GM18507 (cell line): ENCODE results near the gene GALNT17.

ENCODE experiments used
- DNase-seq: peaks from one replicate; pipeline ENCODE4 v3.0.0; 2011; ENCODE audit warnings: low read depth; ENCODE audit not compliant: insufficient read length; ENCODE audit errors: extremely low spot score
- FAIRE-seq: peaks from 2 replicates; lab custom pipeline; 2011; peaks lifted over from hg19 to GRCh38; lab: Jason Lieb, UNC

Gene GALNT17

DNA sequence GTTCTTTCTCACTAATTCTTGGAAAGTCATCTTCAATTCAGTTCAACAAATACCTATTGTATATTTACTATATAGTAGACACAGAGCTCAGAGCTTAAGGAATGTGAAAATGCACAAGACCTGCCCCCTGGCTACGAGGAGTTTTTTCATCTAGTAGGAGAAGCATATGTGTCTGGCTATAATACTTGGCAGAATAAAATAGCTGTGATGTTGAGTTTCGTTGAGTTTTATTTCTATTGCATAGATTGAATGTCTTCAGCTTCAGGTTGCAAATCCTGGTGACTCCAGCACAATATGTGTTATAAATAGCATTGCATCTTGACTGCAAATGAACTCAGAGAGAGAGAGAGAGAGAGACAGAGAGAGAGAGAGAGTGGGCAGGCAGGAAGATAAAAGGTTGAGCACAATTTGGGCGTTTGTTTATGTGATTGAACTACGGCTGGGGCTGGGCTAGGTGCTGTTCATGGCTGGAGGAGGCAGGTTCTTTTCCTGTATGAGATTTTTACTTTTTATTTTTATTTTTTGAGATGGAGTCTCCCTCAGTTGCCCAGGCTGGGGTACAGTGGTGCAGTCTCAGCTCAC lies 229.6 kb downstream of the GALNT17 start:
- no peak for FAIRE-seq
- DNase-seq: no peak

DNA sequence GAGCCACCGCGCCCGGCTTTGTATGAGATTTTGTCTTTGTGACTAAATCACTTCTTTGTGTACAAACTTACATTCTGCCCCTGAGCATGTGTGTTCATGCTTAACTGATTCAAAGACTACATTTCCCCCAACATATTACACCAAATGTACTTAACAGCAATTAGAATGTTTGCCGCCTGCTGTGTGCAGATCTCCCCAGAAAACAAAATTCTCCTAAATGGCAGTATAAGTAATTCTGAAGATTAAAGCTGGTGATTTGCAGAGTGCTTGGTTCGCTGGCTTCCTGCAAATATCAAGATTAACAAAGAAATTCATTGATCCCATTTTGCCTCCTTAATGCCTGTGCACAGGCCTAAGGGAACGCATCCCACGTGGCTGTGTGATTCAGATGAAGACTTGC lies 230.3 kb downstream of the GALNT17 start:
- DNase-seq (no peak), FAIRE-seq (no peak)

DNA sequence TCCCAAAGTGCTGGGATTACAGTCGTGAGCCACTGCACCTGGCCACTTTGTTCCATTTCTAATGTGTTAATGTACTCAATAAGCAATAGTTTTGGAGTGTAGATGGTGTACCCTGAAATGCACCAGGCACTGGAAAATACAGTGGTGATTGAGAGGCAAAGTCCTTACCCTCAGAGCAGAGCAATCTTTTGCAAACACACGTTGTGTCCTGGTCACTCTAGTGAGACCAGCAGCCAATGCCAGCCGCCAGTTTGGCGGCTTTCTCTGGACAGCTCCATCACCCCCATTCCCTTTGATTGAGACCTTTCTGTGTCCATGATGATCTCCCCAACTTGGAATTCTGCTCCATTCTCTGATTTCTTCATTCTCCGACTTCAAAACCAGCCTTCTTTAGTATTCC lies 231.3 kb downstream of the GALNT17 start:
- FAIRE-seq (no peak), DNase-seq (no peak)

DNA sequence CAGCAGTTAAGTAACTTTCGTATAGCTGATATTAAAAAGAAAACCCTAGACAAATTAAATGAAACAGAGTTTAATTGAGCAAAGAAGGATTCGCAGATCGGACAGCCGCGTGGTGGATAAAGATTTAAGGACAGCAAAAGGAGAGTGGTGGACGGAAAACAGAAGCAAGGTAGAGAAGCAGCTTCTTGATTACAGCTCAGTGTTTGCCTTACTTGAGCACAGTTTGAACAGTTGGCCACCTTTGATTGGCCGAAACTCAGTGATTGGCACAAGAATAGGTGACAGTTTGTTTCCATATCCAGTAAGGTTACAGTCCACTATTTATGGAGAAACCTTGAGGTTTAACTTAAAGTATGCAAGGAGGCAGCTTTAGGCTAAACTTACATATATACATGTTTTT lies 231.7 kb downstream of the GALNT17 start:
- DNase-seq (no peak), FAIRE-seq (no peak)

DNA sequence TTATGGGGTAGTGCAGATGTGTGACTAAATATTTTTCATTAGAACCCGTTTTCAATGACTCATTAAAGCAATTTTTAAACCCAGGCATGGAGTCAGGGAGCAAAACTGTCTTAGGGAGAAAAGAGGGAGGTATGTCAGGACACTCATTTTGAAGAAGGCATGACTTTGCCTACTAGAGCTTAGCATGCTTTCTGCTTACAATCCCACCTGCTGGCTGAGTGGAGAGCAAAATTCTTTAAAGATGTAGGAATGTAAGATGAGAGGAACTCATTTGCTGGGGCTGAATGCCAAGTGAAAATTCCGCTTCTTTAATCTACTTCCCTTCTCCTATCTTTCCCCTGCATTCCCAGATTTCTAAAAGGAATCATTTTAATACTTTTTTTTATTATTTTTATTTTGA lies 232.6 kb downstream of the GALNT17 start:
- DNase-seq: no peak
- FAIRE-seq: no peak

DNA sequence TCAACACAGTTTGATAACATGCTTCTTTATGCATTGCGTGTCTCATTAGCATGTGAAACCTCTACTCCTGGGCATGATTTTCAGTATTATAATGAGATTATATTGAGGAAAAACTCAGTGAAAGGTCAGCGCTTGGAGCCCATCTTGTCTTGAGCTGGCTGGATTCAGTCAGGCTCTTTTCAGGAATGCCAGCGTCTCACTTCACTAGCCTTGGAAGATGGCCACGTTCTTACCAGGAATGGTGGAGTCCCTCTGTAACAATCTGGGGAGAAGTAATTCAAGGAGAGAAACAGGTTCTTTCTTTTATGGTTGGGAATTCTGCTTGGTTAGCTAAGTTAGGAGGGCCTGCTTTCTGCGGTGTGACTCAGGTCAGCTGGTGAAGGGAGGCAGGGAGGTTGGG lies 241.0 kb downstream of the GALNT17 start:
- no peak for FAIRE-seq
- DNase-seq: no peak

DNA sequence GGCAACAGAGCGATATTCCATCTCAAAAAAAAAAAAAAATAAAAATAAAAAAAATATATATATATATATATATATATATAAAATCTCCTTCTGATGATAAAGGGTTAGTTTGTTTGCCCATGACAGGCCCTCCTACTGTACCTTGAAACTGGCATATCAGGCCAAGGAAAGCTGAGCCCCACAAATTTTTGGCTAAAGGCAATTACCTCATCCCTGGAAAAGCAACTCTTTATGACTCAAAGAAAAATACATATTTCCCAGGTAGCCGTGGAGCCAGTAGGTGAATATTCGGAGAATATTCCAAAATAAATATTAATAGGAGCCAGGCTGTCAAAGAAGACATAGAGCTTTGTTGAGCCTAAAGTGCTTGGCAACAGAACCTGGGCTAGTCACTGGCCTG lies 245.1 kb downstream of the GALNT17 start:
- DNase-seq (no peak), FAIRE-seq (no peak)

DNA sequence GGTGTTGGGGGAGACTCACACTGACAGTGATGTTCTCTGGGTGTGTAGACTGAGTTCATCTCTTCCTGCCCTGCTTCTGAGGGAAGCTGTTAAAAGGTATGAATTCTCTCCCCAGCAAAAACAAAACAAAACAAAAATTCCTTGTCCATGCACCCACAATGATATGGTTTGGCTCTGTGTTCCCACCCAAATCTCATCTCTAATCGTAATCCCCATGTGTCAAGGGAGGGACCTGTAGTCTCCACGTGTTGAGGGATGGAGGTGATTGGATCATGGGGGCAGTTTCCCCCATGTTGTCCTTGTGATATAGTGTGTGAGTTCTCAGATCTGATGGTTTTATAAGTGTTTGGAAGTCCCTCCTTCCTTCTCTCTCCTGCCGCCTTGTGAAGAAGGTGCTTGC lies 245.5 kb downstream of the GALNT17 start:
- FAIRE-seq (no peak), DNase-seq (no peak)

DNA sequence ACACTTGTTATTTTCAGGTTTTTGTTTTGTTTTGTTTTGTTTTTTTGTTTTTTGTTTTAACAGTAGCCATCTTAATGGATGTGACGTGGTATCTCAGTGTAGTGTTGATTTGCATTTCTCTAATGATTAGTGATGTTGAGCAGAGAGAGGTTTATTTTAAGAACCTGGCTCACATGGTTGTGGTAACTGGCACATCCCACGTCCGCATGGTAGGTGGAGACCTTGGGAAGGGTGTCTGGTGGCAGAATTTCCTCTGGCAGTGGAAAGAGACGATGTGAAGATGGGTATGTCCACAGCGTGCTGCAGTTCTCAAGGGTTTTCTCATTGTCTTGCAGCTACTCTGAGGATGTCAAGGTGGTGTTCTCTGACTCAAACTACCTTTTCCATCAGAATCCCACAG lies 252.2 kb downstream of the GALNT17 start:
- no peak for FAIRE-seq
- no peak for DNase-seq

DNA sequence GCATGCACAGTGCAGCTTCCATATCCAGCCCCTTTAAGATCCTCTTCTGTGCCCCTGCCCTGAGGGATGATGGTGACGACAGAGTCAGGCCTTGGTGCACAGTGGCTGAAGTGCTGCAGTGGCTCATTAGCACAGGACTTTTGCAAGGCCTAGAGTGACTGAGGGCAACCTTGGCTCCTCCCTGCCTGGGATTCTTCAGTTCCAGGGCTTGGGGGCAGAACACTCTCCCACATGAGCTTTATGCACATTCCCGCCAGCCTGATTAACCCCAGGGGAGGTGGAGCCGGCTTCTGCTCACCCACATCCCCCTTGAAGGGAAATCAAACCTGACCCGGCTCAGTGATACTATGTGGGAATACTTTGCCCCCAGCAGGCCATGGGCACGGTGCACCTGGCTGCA lies 253.4 kb downstream of the GALNT17 start:
- FAIRE-seq: no peak
- DNase-seq: no peak

DNA sequence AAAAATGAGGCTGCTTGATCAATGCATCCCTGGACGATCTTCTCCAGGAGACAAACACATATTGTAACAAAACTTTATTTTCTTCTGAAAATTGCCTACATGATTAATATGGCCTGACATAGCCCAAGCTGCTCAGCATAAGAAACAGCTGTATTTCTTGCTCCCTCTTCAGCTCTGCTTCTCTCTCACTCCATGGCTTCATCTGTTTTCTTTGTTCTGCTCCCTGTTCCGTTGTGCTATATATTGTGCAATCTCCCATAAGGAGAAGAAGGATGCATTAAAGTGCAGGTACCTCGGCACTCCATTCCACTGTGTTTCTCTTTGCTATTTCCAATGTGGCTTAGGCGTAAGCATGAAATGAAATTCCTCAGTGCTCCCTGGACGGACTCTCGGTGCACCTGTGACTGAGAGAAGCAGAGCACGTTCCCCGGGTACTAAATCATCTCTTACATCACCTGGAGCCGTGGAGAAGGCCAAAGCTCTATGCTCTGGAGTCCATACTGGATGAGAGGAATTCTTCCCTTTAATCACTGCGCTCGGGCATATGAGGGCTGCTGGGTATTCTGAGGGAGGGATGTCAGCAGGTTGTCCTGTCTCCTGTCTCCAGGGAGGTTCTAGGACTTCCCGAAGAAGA lies 254.3 kb downstream of the GALNT17 start:
- no peak for DNase-seq
- no peak for FAIRE-seq

DNA sequence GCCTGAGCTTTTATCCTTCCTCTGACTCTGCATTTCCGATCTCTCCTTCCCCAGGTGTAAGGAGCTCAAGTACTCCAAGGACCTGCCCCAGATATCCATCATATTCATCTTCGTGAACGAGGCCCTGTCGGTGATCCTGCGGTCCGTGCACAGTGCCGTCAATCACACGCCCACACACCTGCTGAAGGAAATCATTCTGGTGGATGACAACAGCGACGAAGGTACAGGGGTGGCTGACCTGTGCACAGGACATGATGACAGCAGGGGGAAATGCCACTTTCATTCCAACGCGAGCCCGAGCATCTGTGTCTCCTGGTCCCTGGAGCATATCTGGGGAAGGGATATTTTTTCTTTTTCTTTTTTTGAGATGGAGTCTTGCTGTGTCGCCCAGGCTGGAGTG lies 256.2 kb downstream of the GALNT17 start:
- FAIRE-seq (no peak), DNase-seq (no peak)

DNA sequence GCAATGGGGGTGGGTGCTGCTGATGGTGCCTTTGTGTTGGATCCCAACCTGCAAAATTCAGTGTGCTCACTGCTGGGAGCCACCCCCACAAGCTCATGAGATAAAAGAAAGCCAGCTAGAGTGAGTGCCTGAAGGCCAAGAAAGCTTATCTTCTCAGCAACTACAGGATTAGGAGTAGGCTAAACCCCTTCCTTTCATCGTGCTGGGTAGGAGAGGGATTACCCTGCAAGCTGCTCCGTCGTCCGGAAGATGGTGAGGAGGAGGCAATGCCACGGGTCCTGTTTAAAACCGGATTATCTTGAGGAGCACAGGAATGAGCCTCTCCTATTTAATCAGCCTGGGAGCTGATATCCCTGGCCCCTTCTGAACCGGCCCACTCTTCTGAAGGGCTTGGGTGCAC lies 258.0 kb downstream of the GALNT17 start:
- DNase-seq (no peak), FAIRE-seq (no peak)

DNA sequence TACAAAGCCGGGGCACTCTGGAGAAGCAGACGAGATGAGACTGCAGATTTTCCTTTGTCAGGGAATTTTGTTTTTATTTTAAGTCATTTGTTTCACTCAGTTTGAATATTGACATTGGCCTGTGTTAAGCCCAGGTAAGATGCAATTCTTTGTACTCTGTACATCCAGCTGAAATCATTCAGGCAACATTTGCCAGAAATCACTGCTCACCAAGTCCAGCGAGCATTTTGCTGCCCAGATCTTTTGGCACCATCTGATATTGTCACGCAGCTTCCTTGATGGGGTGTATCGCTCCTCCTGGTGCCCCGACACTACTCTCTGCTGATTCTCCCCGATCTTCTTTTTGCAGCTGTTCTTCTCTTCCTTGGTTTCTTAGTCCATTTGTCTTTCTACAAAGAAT lies 261.7 kb downstream of the GALNT17 start:
- DNase-seq (no peak), FAIRE-seq (no peak)

DNA sequence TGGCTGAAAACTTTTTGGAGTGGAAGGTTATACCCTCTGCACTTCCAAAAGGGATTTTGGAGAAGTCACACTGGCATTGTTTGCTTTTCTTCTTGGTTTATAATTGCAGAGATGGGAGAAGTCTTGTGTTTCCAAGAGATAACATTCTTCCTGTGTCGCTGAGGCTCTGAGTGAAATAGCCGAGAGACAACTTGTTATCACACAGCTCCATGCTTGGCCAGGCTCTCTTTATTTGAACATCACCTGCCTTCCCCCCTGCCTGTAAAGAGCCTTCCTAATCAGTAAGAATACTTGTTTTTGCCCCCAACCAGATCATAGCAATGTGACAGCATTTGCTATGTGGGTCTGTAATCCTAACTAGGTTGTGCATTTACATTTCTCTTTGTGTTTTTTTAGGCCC lies 270.7 kb downstream of the GALNT17 start:
- no peak for DNase-seq
- no peak for FAIRE-seq

DNA sequence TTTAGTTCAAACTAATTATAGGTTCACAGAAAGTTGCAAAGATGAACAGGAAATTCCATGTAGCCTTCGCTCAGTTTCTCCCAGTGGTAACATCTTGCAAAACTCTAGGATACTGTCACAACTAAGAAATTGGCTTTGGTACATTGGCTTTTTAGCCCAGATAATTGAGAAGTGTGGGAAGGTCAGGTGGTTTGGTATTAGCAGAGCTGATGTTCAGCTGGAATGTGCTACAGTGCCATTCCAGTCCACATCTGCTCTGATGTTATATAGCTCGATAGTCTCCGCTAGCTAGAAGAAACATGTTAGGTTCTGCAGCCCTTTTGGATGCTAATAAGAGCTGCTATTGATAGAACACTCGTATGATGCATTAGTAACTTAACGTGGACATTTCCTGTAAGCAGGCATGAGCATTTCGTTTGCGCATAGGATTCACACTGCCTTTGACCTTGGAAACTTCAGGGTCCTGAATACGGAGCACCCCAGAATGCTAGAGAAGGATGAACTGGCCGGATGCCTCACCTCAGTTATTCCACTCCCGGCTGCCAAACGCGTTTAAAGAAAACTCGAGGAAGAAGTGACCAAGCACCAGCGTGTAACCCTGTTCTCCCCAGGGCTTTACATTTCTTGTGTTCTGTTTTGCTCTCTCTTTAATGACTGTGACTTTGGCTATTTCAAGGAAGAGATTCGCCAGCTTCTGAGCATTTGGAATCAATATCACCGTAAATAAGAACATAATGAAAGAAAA lies 271.4 kb downstream of the GALNT17 start:
- FAIRE-seq (no peak), DNase-seq (no peak)

DNA sequence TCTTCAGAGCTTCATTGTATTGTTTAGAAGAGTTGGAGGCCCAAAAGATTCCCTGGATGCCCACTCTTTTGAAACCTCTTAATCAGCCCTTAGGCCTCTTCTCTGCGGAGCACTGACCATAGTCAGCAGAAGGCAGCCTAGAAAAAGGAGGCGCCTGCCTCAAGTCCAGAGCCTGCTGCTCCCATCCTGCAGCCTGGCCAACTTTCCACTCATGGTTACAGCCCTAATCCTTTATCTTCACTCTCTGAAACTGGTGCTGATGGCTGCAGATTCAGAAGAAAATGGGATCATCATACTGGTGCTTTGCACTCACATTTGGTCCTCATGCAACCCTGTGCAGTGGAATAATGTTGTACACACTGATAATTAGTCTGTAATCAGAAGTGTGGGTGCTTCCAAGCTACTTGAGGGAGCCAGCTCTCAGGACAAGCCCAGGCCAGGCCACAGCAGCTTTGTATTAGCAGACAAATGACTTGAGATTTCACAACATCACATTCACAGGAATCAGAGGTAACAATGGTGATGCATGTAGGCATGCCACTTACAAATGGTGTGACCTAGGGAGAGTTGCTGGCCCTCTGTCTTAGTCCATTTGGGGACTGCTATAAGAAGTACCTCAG lies 272.9 kb downstream of the GALNT17 start:
- DNase-seq (no peak), FAIRE-seq (no peak)

DNA sequence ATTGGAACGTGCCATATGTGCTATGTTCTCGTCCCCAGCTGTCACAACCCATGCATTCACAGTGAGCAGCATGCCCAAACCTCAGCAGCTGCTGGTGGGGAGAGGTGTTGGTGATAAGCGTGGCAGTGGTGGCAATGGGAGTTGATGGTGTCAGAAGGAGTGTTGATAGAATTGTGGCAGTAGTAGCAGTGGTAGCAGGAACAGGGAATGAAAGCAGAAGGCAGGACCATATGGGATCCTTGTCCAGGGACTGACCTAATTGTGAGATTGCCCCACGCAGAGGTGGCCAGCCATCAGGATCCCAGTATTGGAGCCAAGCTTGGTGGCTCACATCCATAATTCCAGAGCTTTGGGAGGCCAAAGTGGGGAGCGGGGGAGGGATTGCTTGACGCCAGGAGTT lies 276.3 kb downstream of the GALNT17 start:
- DNase-seq (no peak), FAIRE-seq (no peak)

DNA sequence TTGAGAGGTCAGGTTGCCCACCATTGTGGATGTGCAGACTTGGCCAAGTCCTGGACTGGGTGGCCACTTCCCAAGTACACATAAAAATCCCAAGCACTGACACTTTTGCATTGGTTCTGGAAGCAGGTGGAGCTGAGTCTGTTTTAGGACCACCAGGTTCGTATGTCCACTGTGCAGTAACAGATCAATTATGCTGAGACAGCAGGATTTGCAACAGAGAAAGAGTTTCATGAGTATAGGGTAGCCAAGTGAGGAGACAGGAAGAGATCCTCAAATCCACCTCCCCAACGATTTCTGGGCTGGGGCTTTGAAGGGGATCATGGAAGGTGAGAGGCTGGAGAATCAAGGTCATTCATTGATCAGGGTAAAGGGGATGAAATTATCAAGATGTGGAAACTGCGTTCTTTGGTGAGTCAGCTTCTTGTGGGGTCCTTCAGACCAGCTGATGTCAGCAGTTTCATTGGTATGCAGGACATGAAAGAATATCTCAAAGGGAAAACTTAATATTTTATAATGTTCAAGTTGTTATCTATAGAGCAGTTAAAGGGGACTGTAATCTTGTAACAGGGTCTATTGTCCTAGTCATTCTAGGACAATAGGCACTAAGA lies 277.7 kb downstream of the GALNT17 start:
- no peak for FAIRE-seq
- no peak for DNase-seq

DNA sequence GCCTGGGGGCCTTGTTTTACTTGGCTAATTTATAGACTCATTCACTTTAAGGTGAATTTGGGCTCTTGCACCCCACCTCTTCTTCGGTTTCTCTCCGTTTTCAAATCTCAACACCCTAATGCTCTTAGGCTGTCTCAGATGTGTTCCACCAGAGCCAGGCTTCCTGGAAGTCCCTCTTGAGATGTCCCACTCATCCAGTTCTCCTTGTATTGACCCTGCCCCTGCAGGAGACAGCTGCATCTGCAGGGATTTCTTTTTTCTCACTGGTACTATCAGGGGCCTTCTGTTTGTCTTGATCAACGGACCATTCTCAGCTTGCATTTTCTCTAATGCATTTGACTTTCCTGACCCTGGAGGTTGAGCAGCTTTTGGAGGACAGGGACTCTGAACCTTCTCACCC lies 279.5 kb downstream of the GALNT17 start:
- no peak for DNase-seq

More for the DNA sequence above, 279.5 kb downstream of the GALNT17 start:
- no peak for FAIRE-seq
